ENCODE data around the gene ARF6.

ARF6 gene

GRCh38 chr14:49923442-49923841 is 30.6 kb downstream of the ARF6 start:
- Histone ChIP-seq H3K4me2 (ENCODE audit: low read length) (no peak overlapping the region), H3K36me3 (replicated peaks; ENCODE audit: low read depth, low read length) (no peaks in the 10 kb centered on the region), H3K9me3 (ENCODE audit: insufficient read depth, low read length) (no peaks in the 10 kb centered on the region), H3K9ac (ENCODE audit: low read length) (no peak overlapping the region), H3K79me2 (ENCODE audit: low read length) (no peaks in the 10 kb centered on the region), H3K4me1 (ENCODE audit: low read length) (peaks cover 16% of the 10 kb centered on the region), H3K27me3 (ENCODE audit: low read depth, low read length) (no peaks in the 10 kb centered on the region), H2AFZ (ENCODE audit: low read depth, low read length) (no peak overlapping the region), H3K4me3 (ENCODE audit: low read length) (no peak overlapping the region), H3K27ac (ENCODE audit: low read length) (no peak overlapping the region), H4K20me1 (ENCODE audit: insufficient read depth, low read length) (no peaks in the 10 kb centered on the region)
- TF ChIP-seq CTCF (IDR thresholded peaks at IDR 0.05; ENCODE audit: low read depth, low read length) (no peak), EZH2phosphoT487 (IDR thresholded peaks at IDR 0.05; ENCODE audit: low read depth) (no peak)

GRCh38 chr14:49923881-49924280 is 31.0 kb downstream of the ARF6 start:
- Histone ChIP-seq H3K4me2 (ENCODE audit: low read length) (no peak overlapping the region), H3K9ac (ENCODE audit: low read length) (no peak overlapping the region), H3K36me3 (replicated peaks; ENCODE audit: low read depth, low read length) (no peaks in the 10 kb centered on the region), H4K20me1 (ENCODE audit: insufficient read depth, low read length) (no peaks in the 10 kb centered on the region), H3K9me3 (ENCODE audit: insufficient read depth, low read length) (no peaks in the 10 kb centered on the region), H3K4me1 (ENCODE audit: low read length) (peaks cover 16% of the 10 kb centered on the region), H3K27ac (ENCODE audit: low read length) (no peak overlapping the region), H3K4me3 (ENCODE audit: low read length) (no peak overlapping the region), H3K27me3 (ENCODE audit: low read depth, low read length) (no peaks in the 10 kb centered on the region), H3K79me2 (ENCODE audit: low read length) (no peaks in the 10 kb centered on the region), H2AFZ (ENCODE audit: low read depth, low read length) (no peak overlapping the region)
- TF ChIP-seq CTCF (IDR thresholded peaks at IDR 0.05; ENCODE audit: low read depth, low read length) (no peak), EZH2phosphoT487 (IDR thresholded peaks at IDR 0.05; ENCODE audit: low read depth) (no peak)

- Histone ChIP-seq H4K20me1 (ENCODE audit: insufficient read depth, low read length) (no peaks in the 10 kb centered on the region), H3K4me3 (ENCODE audit: low read length) (no peak overlapping the region), H3K4me2 (ENCODE audit: low read length) (peak overlapping the region; percentile 4; the same call in 1 of the 2 replicates), H3K36me3 (replicated peaks; ENCODE audit: low read depth, low read length) (no peaks in the 10 kb centered on the region), H2AFZ (ENCODE audit: low read depth, low read length) (no peak overlapping the region), H3K9ac (ENCODE audit: low read length) (no peak overlapping the region), H3K4me1 (ENCODE audit: low read length) (peaks cover 22% of the 10 kb centered on the region), H3K79me2 (ENCODE audit: low read length) (no peaks in the 10 kb centered on the region), H3K9me3 (ENCODE audit: insufficient read depth, low read length) (no peaks in the 10 kb centered on the region), H3K27ac (ENCODE audit: low read length) (no peak overlapping the region), H3K27me3 (ENCODE audit: low read depth, low read length) (no peaks in the 10 kb centered on the region)
- TF ChIP-seq EZH2phosphoT487 (IDR thresholded peaks at IDR 0.05; ENCODE audit: low read depth) = no peak
- no peak for TF ChIP-seq CTCF (IDR thresholded peaks at IDR 0.05; ENCODE audit: low read depth, low read length)
Measured at GRCh38 chr14:49924852-49925251, 32.0 kb downstream of the ARF6 start.

GRCh38 chr14:49926803-49927202 is 33.9 kb downstream of the ARF6 start:
- Histone ChIP-seq H3K9ac (ENCODE audit: low read length) (no peak overlapping the region), H3K79me2 (ENCODE audit: low read length) (no peaks in the 10 kb centered on the region), H3K4me3 (ENCODE audit: low read length) (no peak overlapping the region), H3K27me3 (ENCODE audit: low read depth, low read length) (no peaks in the 10 kb centered on the region), H2AFZ (ENCODE audit: low read depth, low read length) (no peak overlapping the region), H3K4me2 (ENCODE audit: low read length) (no peak overlapping the region), H3K9me3 (ENCODE audit: insufficient read depth, low read length) (no peaks in the 10 kb centered on the region), H3K4me1 (ENCODE audit: low read length) (peaks cover 25% of the 10 kb centered on the region), H3K36me3 (replicated peaks; ENCODE audit: low read depth, low read length) (no peaks in the 10 kb centered on the region), H4K20me1 (ENCODE audit: insufficient read depth, low read length) (no peaks in the 10 kb centered on the region), H3K27ac (ENCODE audit: low read length) (no peak overlapping the region)
- TF ChIP-seq CTCF (IDR thresholded peaks at IDR 0.05; ENCODE audit: low read depth, low read length) = no peak
- no peak for TF ChIP-seq EZH2phosphoT487 (IDR thresholded peaks at IDR 0.05; ENCODE audit: low read depth)
